A549 (cell line): ENCODE data around the gene NOS1AP. TPM values are rescaled to one million over a fixed set of nuclear protein-coding genes. Genes with fewer than 3 reads are reported as not detected.

ENCODE experiments used
- ATAC-seq, 2 experiments: fragments of 200-7000 bp in 1 of 2; fragments of >200 bp in 1 of 2; cut with Nextera tagmentation in 1 of 2; cut with Tn5 transposase in 1 of 2; 3 replicates each; pipeline versions ENCODE4 v1.8.0 to v1.9.1; 2018 to 2020; ENCODE audit warnings: mild to moderate bottlenecking in 1 of 2, moderate library complexity in 1 of 2
- CTCF ChIA-PET: fragments of 300-600 bp; sonication (Branson Sonifier 250); formaldehyde crosslinking; extraction: SDS; loops from one replicate; lab custom pipeline; 2021; ENCODE audit warnings: antibody characterized with exemption, inconsistent platforms; lab: Yijun Ruan, JAX
- POLR2A ChIA-PET: fragments of 350-600 bp; formaldehyde crosslinking; extraction: SDS; loops from one replicate; lab custom pipeline; 2021; ENCODE audit warnings: antibody characterized with exemption, inconsistent platforms; lab: Yijun Ruan, JAX
- DNase-seq, 2 experiments: peaks; one replicate each; pipeline versions ENCODE4 v3.0.0 to v3.0.0-alpha.2; 2011 to 2016; ENCODE audit warnings: low read depth in 1 of 2, low spot score in 1 of 2
- FAIRE-seq: peaks from 2 replicates; lab custom pipeline; 2011; peaks lifted over from hg19 to GRCh38; lab: Jason Lieb, UNC
- H3K27ac ChIP-seq, 2 experiments: fragments of >200 bp; sonication (Bioruptor Twin); formaldehyde crosslinking; 3 replicates each; pipeline ENCODE4 v1.5.1; 2016 to 2017
- H3K4me1 ChIP-seq: fragments of >200 bp; sonication (Bioruptor Twin); formaldehyde crosslinking; 3 replicates; pipeline ENCODE4 v1.6.1; 2016
- H3K4me2 ChIP-seq: fragments of >200 bp; sonication (Bioruptor Twin); formaldehyde crosslinking; 3 replicates; pipeline ENCODE4 v1.6.1; 2016
- H3K4me3 ChIP-seq: fragments of >200 bp; sonication (Bioruptor Twin); formaldehyde crosslinking; 3 replicates; pipeline ENCODE4 v1.5.1; 2016
- H3K9me3 ChIP-seq: fragments of >200 bp; sonication (Bioruptor Twin); formaldehyde crosslinking; 3 replicates; pipeline ENCODE4 v1.6.1; 2016
- CBX2 ChIP-seq: fragments of 200-600 bp; sonication (generic); IDR thresholded peaks from 2 replicates; pipeline ENCODE4 v1.6.1; 2016; ENCODE audit warnings: low read depth, mild to moderate bottlenecking, borderline replicate concordance
- CBX8 ChIP-seq: fragments of 200-600 bp; sonication (generic); IDR thresholded peaks from 2 replicates; pipeline ENCODE4 v1.6.1; 2016
- EHMT2 ChIP-seq: fragments of 200-600 bp; sonication (generic); IDR thresholded peaks from 2 replicates; pipeline ENCODE4 v1.6.1; 2016; ENCODE audit warnings: antibody characterized with exemption, low read depth, mild to moderate bottlenecking, moderate library complexity
- ESRRA ChIP-seq: fragments of 150-350 bp; IDR thresholded peaks from 2 replicates; pipeline ENCODE4 v1.6.1; 2014; ENCODE audit warnings: mild to moderate bottlenecking, low read length, borderline replicate concordance
- FOSB ChIP-seq: fragments of 250-450 bp; sonication (Bioruptor Pico); IDR thresholded peaks from 2 replicates; pipeline ENCODE4 v1.5.0; 2020; ENCODE audit warnings: mild to moderate bottlenecking, moderate library complexity
- FOSL2 ChIP-seq, 2 experiments: fragments of 450-650 bp in 1 of 2; fragments of >200 bp in 1 of 2; sonication (Bioruptor Twin) in 1 of 2; formaldehyde crosslinking; IDR thresholded peaks; 2 replicates each; pipeline versions ENCODE4 v1.5.0 to v1.6.1; 2016 to 2020; ENCODE audit warnings: mild to moderate bottlenecking in 1 of 2, moderate library complexity in 1 of 2
- FOXS1 ChIP-seq: fragments of 250-450 bp; sonication (Bioruptor Pico); IDR thresholded peaks from 2 replicates; pipeline ENCODE4 v1.5.0; 2020; ENCODE audit warnings: mild to moderate bottlenecking, moderate library complexity
- GATA3 ChIP-seq: IDR thresholded peaks from 2 replicates; pipeline ENCODE4 v1.6.1; 2012; ENCODE audit warnings: borderline replicate concordance
- HDAC2 ChIP-seq: fragments of 200-600 bp; sonication (generic); IDR thresholded peaks from 2 replicates; pipeline ENCODE4 v1.6.1; 2016
- HEYL ChIP-seq: fragments of 250-450 bp; sonication (Bioruptor Pico); IDR thresholded peaks from 2 replicates; pipeline ENCODE4 v1.8.0; 2021; ENCODE audit warnings: mild to moderate bottlenecking, moderate library complexity
- HOXA7 ChIP-seq: fragments of 250-450 bp; sonication (Bioruptor Pico); IDR thresholded peaks from 2 replicates; pipeline ENCODE4 v1.5.0; 2020; ENCODE audit warnings: mild to moderate bottlenecking, moderate library complexity
- HOXB5 ChIP-seq: fragments of 250-450 bp; sonication (Bioruptor Pico); IDR thresholded peaks from 2 replicates; pipeline ENCODE4 v1.5.0; 2020; ENCODE audit warnings: mild to moderate bottlenecking, moderate library complexity
- JUNB ChIP-seq: fragments of >200 bp; sonication (Bioruptor Twin); formaldehyde crosslinking; IDR thresholded peaks from 2 replicates; pipeline ENCODE4 v1.6.1; 2016
- NFE2L2 ChIP-seq: fragments of 150-350 bp; conservative IDR thresholded peaks from 2 replicates; pipeline ENCODE4 v1.6.1; 2014; ENCODE audit warnings: low read length
- RCOR1 ChIP-seq: fragments of 150-350 bp; IDR thresholded peaks from 2 replicates; pipeline ENCODE4 v1.6.1; 2014; ENCODE audit warnings: antibody characterized with exemption, low read length, low read depth
- REST ChIP-seq: fragments of 200-600 bp; sonication (generic); IDR thresholded peaks from 2 replicates; pipeline ENCODE4 v1.6.1; 2016; ENCODE audit warnings: antibody characterized with exemption, mild to moderate bottlenecking, moderate library complexity
- RFX5 ChIP-seq: fragments of 450-650 bp; IDR thresholded peaks from 2 replicates; pipeline ENCODE4 v1.7.1; 2014; ENCODE audit warnings: antibody characterized with exemption, mild to moderate bottlenecking, moderate library complexity
- USF2 ChIP-seq: fragments of 450-650 bp; IDR thresholded peaks from 2 replicates; pipeline ENCODE4 v1.6.1; 2014; ENCODE audit warnings: antibody characterized with exemption
- ZC3H11A ChIP-seq: fragments of 450-650 bp; IDR thresholded peaks from 2 replicates; pipeline ENCODE4 v1.6.1; 2014; ENCODE audit warnings: antibody characterized with exemption, mild to moderate bottlenecking
- ZFP36 ChIP-seq: fragments of 450-650 bp; IDR thresholded peaks from 2 replicates; pipeline ENCODE4 v1.6.1; 2014; ENCODE audit warnings: borderline replicate concordance; ENCODE audit not compliant: partially characterized antibody
- ZSCAN20 ChIP-seq: fragments of 250-450 bp; sonication (Bioruptor Pico); IDR thresholded peaks from 2 replicates; pipeline ENCODE4 v1.8.0; 2022; ENCODE audit warnings: mild to moderate bottlenecking, moderate library complexity
- WGBS: methylation state at CpG from one replicate; pipeline ENCODE4 v1.1.6; 2017; ENCODE audit errors: missing lambda C conversion rate; 5-methylcytosine and 5-hydroxymethylcytosine counted together
- polyA plus RNA-seq, 4 experiments: library from polyadenylated mRNA; depleted of rRNA in 3 of 4; stranded (reverse); fragments of >200 nt; fragmentation: RNase III in 1 of 4; extraction: RNeasy Plus Mini Kit Qiagen cat#74134 plus additional on column Dnase treatment in 1 of 4; gene quantifications; 2 replicates in 3 of 4; 3 replicates in 1 of 4; pipeline ENCODE4 v1.2.3, GENCODE V29; 2011 to 2017
- TF ChIP-seq, protein P1 (sequence below): fragments of 250-450 bp; sonication (Bioruptor Pico); IDR thresholded peaks from 2 replicates; pipeline ENCODE4 v1.5.0; 2020; ENCODE audit warnings: low read depth, mild to moderate bottlenecking, moderate library complexity
- TF ChIP-seq, protein P2 (sequence below): fragments of 150-350 bp; IDR thresholded peaks from 2 replicates; pipeline ENCODE4 v1.6.1; 2014; ENCODE audit warnings: low read depth, mild to moderate bottlenecking, low read length
- TF ChIP-seq, protein P3 (sequence below): fragments of 250-450 bp; sonication (Bioruptor Pico); IDR thresholded peaks from 2 replicates; pipeline ENCODE4 v1.5.0; 2021; ENCODE audit warnings: mild to moderate bottlenecking, moderate library complexity, borderline replicate concordance
- TF ChIP-seq, protein P4 (sequence below): IDR thresholded peaks from 2 replicates; pipeline ENCODE4 v1.6.1; 2012

Gene NOS1AP
- polyA plus RNA-seq, 2 of the 4 experiments (the other 2 are of a cell fraction): 0.17 to 0.25 TPM

- Histone ChIP-seq H3K27ac (no peak overlapping the region), H3K4me3 (no peak overlapping the region), H3K4me2 (no peak overlapping the region), H3K9me3 (no peaks in the 10 kb centered on the region), H3K4me1 (no peaks in the 10 kb centered on the region)
- ATAC-seq (no peak), DNase-seq (no peak), FAIRE-seq (no peak)
- TF ChIP-seq RCOR1 (no peak), ESRRA (no peak), HEYL (CRISPR knock-in tag) (no peak), NFE2L2 (no peak), RFX5 (no peak), FOSL2 (IDR thresholded peaks at IDR 0.05) (no peak), FOSL2 (CRISPR knock-in tag; IDR thresholded peaks at IDR 0.05) (no peak), FOSB (CRISPR knock-in tag) (no peak), GATA3 (no peak), ZSCAN20 (CRISPR knock-in tag) (no peak), HOXB5 (no peak), USF2 (no peak), CBX2 (no peak)
- 21% methylated on average over 1 of the region's 1 CpG for WGBS
- ChIA-PET CTCF (interaction anchor here (0.6 kb wide), 1 partner anchor 255 kb away, joined by 3 read pairs; no protein-coding TSS in a partner anchor), POLR2A (no interaction called here)
Observed at GRCh38 chr1:162358928-162359327, 289.4 kb downstream of the NOS1AP start.

DNA sequence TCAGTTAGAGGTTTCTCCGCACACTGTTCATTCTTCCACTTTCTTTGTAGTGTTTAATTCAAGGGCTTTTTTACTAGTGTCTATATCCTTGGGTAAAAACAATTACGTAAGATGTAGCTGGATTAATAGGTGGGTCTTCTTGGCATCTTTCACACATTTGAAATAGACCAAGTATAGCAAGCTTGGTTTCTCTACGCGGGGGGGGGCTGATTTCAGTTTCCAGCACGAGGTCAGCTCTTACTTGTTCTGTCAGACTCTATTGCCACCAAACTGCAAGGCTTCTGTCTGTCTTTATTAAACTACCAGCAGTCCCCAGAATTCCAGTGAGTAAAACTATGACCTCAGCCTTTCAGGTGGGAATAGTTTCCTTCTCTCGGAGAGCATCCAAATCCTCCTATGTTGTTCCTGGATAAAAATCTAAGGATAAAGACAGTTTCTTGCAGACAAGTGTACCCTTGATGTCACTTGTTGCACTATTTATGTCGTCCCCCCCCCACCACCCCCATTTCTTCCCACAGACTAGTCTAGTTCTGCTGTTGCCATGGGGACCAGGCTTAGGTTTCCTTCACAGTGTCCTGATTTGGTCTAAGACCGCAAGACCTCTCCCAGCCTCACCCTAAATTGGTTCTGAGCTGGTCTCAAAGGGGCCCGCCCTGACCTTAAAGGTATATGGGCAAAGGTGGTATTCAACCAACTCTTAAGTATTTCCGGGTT lies 290.2 kb downstream of the NOS1AP start:
- ChIA-PET POLR2A (no interaction called here), CTCF (interaction anchor here (0.6 to 0.9 kb wide), 4 partner anchors 10 to 303 kb away, joined by 3 read pairs; no protein-coding TSS in a partner anchor)
- H3K4me1 ChIP-seq: no peaks in the 10 kb centered on the region
- DNase-seq: no peak
- ATAC-seq: no peak
- no peak overlapping the region for H3K27ac ChIP-seq
- TF ChIP-seq CBX2 (no peak), FOXS1 (no peak), ZFP36 (no peak), ZC3H11A (no peak), JUNB (no peak), EHMT2 (no peak), REST (no peak), HDAC2 (no peak), CBX8 (no peak), ZSCAN20 (CRISPR knock-in tag) (no peak), HOXA7 (CRISPR knock-in tag) (no peak)
- TF ChIP-seq, protein P1, sequence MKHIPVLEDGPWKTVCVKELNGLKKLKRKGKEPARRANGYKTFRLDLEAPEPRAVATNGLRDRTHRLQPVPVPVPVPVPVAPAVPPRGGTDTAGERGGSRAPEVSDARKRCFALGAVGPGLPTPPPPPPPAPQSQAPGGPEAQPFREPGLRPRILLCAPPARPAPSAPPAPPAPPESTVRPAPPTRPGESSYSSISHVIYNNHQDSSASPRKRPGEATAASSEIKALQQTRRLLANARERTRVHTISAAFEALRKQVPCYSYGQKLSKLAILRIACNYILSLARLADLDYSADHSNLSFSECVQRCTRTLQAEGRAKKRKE: no peak
- TF ChIP-seq, protein P2, sequence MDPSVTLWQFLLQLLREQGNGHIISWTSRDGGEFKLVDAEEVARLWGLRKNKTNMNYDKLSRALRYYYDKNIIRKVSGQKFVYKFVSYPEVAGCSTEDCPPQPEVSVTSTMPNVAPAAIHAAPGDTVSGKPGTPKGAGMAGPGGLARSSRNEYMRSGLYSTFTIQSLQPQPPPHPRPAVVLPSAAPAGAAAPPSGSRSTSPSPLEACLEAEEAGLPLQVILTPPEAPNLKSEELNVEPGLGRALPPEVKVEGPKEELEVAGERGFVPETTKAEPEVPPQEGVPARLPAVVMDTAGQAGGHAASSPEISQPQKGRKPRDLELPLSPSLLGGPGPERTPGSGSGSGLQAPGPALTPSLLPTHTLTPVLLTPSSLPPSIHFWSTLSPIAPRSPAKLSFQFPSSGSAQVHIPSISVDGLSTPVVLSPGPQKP: no peak
- TF ChIP-seq, protein P3, sequence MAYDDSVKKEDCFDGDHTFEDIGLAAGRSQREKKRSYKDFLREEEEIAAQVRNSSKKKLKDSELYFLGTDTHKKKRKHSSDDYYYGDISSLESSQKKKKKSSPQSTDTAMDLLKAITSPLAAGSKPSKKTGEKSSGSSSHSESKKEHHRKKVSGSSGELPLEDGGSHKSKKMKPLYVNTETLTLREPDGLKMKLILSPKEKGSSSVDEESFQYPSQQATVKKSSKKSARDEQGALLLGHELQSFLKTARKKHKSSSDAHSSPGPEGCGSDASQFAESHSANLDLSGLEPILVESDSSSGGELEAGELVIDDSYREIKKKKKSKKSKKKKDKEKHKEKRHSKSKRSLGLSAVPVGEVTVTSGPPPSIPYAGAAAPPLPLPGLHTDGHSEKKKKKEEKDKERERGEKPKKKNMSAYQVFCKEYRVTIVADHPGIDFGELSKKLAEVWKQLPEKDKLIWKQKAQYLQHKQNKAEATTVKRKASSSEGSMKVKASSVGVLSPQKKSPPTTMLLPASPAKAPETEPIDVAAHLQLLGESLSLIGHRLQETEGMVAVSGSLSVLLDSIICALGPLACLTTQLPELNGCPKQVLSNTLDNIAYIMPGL (CRISPR knock-in tag): no peak
- TF ChIP-seq, protein P4, sequence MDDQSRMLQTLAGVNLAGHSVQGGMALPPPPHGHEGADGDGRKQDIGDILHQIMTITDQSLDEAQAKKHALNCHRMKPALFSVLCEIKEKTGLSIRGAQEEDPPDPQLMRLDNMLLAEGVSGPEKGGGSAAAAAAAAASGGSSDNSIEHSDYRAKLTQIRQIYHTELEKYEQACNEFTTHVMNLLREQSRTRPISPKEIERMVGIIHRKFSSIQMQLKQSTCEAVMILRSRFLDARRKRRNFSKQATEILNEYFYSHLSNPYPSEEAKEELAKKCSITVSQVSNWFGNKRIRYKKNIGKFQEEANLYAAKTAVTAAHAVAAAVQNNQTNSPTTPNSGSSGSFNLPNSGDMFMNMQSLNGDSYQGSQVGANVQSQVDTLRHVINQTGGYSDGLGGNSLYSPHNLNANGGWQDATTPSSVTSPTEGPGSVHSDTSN: no peak
- FAIRE-seq: no peak
- H3K9me3 ChIP-seq: no peaks in the 10 kb centered on the region
- WGBS: 65% methylated on average over 10 of the region's 10 CpGs
- no peak overlapping the region for H3K4me3 ChIP-seq
- no peak overlapping the region for H3K4me2 ChIP-seq
